ENCODE measurements around the gene DPH6.

- TF ChIP-seq CTCF (IDR thresholded peaks at IDR 0.05) = no peak
- no peak for TF ChIP-seq EZH2 (IDR thresholded peaks at IDR 0.05)
- TF ChIP-seq EZH2phosphoT487 (IDR thresholded peaks at IDR 0.05) = no peak
Measured at GRCh38 chr15:35379972-35380371, 166.0 kb downstream of the DPH6 start.
